ENCODE data around the gene PLXNA4.

GRCh38 chr7:132547821-132548220 is 28.4 kb downstream of the PLXNA4 start:
- TF ChIP-seq POLR2AphosphoS5 (IDR thresholded peaks at IDR 0.05; ENCODE audit: low read depth, low read length) (no peak), SIN3A (IDR thresholded peaks at IDR 0.05; ENCODE audit: borderline replicate concordance, insufficient read depth, low read length) (no peak), TAF1 (IDR thresholded peaks at IDR 0.05; ENCODE audit: borderline replicate concordance, insufficient read depth, low read length) (no peak)
- TF ChIP-seq, protein P1, sequence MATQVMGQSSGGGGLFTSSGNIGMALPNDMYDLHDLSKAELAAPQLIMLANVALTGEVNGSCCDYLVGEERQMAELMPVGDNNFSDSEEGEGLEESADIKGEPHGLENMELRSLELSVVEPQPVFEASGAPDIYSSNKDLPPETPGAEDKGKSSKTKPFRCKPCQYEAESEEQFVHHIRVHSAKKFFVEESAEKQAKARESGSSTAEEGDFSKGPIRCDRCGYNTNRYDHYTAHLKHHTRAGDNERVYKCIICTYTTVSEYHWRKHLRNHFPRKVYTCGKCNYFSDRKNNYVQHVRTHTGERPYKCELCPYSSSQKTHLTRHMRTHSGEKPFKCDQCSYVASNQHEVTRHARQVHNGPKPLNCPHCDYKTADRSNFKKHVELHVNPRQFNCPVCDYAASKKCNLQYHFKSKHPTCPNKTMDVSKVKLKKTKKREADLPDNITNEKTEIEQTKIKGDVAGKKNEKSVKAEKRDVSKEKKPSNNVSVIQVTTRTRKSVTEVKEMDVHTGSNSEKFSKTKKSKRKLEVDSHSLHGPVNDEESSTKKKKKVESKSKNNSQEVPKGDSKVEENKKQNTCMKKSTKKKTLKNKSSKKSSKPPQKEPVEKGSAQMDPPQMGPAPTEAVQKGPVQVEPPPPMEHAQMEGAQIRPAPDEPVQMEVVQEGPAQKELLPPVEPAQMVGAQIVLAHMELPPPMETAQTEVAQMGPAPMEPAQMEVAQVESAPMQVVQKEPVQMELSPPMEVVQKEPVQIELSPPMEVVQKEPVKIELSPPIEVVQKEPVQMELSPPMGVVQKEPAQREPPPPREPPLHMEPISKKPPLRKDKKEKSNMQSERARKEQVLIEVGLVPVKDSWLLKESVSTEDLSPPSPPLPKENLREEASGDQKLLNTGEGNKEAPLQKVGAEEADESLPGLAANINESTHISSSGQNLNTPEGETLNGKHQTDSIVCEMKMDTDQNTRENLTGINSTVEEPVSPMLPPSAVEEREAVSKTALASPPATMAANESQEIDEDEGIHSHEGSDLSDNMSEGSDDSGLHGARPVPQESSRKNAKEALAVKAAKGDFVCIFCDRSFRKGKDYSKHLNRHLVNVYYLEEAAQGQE (IDR thresholded peaks at IDR 0.05; ENCODE audit: insufficient read depth in 1 of 2, low read depth in 2 of 2, low read length in 2 of 2), result no peak
